HG02588 (cell line): ENCODE results near the gene CNTNAP5.

Experiments used
- ATAC-seq: cut with Tn5 transposase; IDR thresholded peaks from one replicate; pipeline ENCODE4 v1.9.1; 2021; ENCODE audit warnings: mild to moderate bottlenecking, moderate library complexity; ENCODE audit not compliant: unreplicated experiment

CNTNAP5 gene

GRCh38 chr2:124875627-124876244, 850.6 kb downstream of the CNTNAP5 start:
- no peak for ATAC-seq

- ATAC-seq: no peak
These were observed 852.1 kb downstream of the CNTNAP5 start for GRCh38 chr2:124877141-124877577.

- ATAC-seq: no peak
These were observed 854.6 kb downstream of the CNTNAP5 start for GRCh38 chr2:124879640-124880039.

- no peak for ATAC-seq
These were observed 855.9 kb downstream of the CNTNAP5 start for GRCh38 chr2:124880995-124881394.

GRCh38 chr2:124882423-124882822, 857.3 kb downstream of the CNTNAP5 start:
- no peak for ATAC-seq

GRCh38 chr2:124883595-124883994, 858.5 kb downstream of the CNTNAP5 start:
- no peak for ATAC-seq

GRCh38 chr2:124884315-124884714, 859.2 kb downstream of the CNTNAP5 start:
- ATAC-seq: no peak

- no peak for ATAC-seq
These were observed 861.1 kb downstream of the CNTNAP5 start for GRCh38 chr2:124886216-124886615.

GRCh38 chr2:124887466-124887865, 862.4 kb downstream of the CNTNAP5 start:
- ATAC-seq: no peak

- ATAC-seq: no peak
These were observed 863.3 kb downstream of the CNTNAP5 start for GRCh38 chr2:124888431-124888830.

GRCh38 chr2:124894199-124894598, 869.1 kb downstream of the CNTNAP5 start:
- no peak for ATAC-seq

GRCh38 chr2:124898827-124899226, 873.7 kb downstream of the CNTNAP5 start:
- ATAC-seq: no peak

- ATAC-seq: no peak
These were observed 883.3 kb downstream of the CNTNAP5 start for GRCh38 chr2:124908411-124908810.

- no peak for ATAC-seq
These were observed 886.5 kb downstream of the CNTNAP5 start for GRCh38 chr2:124911560-124911959.

GRCh38 chr2:124913868-124914267, 888.8 kb downstream of the CNTNAP5 start:
- no peak for ATAC-seq

GRCh38 chr2:124915567-124915966, 890.5 kb downstream of the CNTNAP5 start:
- ATAC-seq: no peak

- no peak for ATAC-seq
These were observed 894.2 kb downstream of the CNTNAP5 start for GRCh38 chr2:124919296-124919695.

- no peak for ATAC-seq
These were observed 895.4 kb downstream of the CNTNAP5 start for GRCh38 chr2:124920448-124920847.

GRCh38 chr2:124921191-124921590, 896.1 kb downstream of the CNTNAP5 start:
- no peak for ATAC-seq

GRCh38 chr2:124923097-124923496, 898.0 kb downstream of the CNTNAP5 start:
- ATAC-seq: no peak

GRCh38 chr2:124933883-124934282, 908.8 kb downstream of the CNTNAP5 start:
- ATAC-seq: no peak

- ATAC-seq: no peak
These were observed 928.8 kb downstream of the CNTNAP5 start for GRCh38 chr2:124953921-124954320.

- ATAC-seq: no peak
These were observed 934.5 kb downstream of the CNTNAP5 start for GRCh38 chr2:124959581-124959980.
